GM03348 (cell line): ENCODE data around the gene HDHD5.
A peak's percentile ranks its signal among the peaks of the same experiment; 100 is the strongest.
"Not testable (repeated sequence)": the region's sequence is repeated elsewhere in the genome, so short reads cannot be mapped to it uniquely, and the experiment has no call there.

Experiments used
- DNase-seq: peaks from one replicate; pipeline ENCODE4 v3.0.0; 2012; ENCODE audit warnings: low spot score

The HDHD5 gene

DNA sequence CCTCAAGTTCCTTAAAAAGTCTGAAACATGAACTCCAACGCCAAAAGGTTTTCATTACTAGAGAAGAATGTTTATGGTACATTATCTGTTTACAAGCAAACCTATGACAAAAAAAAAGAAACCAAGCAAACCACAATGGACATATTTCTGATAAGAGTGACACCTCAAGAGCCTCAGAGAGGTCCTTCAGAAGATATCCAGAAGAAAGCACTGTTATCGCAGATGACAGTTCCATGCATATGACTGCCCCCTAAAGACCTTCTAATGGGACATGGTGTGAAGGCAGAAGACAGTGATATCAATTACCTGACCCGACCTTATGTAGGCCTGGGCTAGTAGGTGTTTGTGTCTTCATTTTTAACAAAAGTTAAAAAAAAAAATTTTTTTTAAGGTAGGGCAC is 3.1 kb downstream of the HDHD5 start:
- DNase-seq, result no peak

DNA sequence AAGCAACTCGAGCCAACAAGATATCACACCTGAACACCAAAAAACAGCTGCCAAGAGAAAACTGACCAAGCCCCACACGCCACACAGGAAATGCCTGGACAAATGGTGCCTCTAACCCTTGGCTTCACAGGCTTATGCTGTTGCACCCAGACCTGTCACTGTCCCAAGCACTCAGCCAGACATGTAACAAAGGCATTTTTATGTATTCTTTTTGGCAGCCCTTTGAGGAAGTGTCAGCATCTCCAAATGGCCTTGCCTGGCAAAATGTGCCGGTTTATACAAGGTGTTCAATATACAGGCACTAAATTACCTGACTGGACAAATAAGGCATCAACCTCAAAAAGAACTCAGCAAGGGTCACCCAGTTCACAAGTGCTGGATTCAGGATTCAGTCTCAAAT is 6.1 kb downstream of the HDHD5 start:
- no peak for DNase-seq

DNA sequence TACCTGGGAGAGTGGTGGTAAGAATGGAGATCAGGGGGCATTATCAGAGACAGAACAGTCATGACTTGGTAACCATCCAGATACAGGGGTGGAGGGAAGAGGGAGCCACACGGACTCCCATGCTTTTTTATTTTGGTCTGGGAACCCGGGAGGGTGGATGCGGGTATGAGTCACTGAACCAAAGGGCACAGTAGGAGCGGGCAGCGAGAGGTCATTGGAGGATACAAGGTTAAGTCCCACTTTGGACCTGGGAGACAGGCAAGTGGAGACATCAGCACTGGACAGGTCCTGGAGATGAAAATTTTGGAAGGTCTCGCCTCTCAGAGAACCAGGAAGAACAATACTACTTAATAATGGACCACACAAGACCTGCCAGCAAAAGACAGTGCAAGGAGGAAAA is 6.7 kb downstream of the HDHD5 start:
- no peak for DNase-seq

DNA sequence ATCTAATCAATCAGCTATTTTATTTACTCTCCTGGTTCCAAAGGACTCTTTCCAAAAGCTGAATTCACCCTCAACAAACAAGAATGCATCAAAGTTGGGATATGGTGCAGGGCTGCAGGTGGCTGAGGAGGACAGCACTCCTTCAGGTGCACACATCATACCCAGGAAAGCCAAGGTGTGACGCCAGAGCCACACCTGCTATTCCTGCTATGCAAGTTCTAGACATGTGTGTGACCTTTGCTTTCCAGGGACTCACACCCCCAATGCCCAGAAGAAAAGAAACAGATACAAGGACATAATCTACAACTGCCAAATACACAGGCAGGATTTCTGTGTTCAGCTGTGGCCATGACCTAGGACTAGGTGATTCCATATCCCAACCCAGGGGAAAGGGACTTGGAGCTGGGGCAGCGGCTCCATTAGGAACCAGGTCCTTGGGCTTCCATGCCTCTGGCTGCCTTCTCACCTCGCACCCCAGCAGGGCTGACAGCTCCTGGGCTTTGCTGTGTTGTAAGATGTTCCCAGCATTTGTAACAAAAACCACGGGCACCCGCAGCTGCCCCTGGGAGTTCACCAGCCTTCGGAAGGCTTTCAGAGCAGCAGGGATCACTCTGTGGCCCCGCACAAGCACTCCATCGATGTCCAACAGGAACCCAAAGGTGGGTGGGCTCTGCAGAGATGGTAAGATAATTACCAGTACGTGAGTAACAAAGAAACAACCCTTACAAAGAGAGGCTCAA is 9.8 kb downstream of the HDHD5 start:
- no peak for DNase-seq

DNA sequence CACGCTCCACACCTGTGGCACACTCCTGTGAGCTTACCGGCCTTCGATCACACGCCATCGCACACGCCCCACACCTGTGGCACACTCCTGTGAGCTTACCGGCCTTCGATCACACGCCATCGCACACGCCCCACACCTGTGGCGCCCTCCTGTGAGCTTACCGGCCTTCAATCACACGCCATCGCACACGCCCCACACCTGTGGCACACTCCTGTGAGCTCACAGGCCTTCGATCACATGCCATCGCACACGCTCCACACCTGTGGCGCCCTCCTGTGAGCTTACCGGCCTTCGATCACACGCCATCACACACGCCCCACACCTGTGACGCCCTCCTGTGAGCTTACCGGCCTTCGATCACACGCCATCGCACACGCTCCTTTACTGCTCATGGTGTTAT is 11.6 kb downstream of the HDHD5 start:
- DNase-seq, result not testable (repeated sequence)

DNA sequence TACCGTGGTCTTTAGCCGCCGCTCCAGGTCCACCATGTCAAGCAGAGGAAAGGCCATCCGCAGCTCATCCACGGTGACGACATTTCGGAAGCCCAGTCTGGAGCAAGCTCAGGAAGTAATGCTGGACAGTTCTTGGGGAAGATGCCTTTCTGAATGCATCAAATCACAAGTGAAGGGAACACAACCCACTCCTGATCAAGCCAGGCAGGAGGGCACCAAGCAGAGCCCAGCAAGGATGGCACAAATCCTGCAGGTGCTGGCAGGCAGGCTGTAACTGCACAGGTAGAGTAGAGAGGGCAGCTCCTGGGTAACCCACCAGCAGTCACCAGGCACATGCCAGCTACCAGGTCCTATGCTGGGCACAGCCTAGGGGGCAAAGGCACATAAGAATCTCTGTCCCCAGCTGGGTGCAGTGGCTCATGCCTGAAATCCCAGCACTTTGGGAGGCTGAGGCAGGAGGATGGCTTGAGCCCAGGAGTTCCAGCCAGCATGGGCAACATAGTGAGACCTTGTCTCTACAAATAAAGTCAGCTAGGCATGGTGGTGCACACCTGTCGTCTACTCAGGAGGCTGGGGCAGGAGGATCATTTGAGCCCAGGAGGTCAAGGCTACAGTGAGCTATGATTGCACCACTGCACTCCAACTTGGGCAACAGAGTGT is 13.9 kb downstream of the HDHD5 start:
- DNase-seq, result no peak

DNA sequence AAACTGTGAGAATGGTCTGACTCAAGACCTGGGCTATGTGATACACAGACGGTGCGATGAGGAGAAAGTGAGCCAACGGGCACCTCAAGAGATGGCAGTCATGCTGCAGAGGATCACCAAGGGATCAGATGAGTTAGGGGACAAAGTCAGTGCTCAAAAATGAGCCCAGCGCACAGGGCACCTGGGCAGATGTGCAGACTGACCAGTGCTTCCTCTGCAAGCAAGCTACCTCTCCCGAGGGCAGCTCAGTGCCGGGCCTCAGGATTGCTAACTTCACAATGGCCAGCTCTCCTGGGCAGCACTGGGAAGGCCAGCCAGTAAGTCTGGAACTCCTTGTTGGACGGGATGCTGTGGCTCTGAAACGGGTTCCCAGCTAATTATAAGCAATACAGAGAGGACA is 15.3 kb downstream of the HDHD5 start:
- DNase-seq, result no peak

DNA sequence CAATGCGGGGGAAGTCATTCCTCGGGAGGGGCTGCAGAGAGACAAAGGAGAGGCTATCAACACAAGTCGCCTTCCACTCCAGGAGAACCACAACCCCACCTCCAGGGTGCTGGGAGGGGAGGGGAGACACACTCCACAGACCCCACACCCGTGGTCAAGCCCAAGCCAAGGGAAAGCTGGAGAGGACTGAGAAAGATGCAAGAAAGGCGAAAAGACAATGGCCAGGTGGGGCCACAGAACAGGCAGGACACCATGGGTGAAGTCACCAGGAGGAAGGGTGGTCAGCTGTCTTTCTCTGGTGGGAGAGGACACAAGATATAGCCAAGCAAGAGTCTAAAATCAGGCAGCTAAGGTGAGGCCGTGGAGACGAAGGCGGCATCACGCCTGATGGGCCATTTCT is 16.0 kb downstream of the HDHD5 start:
- DNase-seq, result no peak

DNA sequence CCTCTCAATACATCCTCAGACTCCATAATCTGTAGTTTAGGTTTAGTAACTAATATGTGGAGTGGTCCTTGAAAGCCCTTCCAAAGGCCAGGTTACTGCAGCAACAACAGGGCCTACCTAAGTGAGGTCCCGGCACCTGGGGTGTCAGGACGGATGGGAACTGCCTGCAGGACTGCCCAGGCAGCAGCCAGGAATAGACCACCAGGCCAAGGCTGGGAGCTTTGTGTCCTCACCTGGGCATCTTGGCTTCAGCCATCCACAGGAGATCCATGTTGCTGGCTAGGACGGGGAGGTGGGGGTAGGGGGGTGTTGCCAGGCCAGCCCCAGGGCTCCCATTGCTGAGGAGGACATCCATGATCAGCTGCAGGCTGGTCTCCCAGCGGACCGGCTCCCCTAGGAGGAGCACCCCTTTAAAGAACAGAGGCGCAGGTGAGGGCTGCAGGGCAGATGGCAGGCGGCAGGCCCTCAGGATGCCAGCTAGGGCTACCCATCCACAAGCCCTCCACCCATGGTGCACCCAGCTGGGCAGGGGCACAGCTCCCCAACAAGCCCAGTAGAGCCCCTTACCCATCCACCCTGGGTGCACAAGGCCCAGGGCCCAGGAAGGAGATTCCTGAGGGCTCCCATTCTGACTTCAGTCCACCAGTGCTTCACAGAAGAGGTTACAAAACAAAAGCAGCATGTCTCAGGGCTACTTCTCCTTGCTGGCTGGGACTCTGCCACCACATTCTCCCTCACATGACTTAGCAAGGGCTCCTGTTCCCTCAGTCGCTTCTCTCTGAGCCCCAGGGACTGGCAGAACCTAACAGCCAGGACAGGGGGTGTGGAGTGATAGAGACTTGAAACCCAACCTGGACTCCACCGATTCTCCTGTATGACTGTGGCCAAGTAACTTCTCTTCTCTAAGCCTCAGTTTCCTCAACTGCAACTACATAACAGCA is 18.0 kb downstream of the HDHD5 start:
- DNase-seq, result no peak

DNA sequence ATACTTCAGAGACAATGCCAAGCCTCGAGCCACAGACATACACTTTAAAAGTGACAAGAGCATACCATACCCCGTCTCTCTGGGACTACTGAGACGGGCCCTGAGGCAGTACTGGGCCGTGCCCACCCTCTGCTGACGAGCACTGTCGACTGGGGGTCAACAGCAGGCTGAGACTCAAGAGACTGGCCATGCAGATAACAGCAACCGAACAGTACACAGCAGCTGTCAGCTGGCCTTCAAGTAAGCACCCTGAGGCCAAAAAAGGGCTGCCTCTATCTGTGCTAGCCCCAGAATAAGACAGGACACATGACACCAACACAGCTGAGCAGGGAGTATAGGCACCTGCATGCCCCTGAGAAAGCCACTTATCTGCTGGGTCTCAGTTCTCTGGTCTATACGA is 19.1 kb downstream of the HDHD5 start:
- no peak for DNase-seq

DNA sequence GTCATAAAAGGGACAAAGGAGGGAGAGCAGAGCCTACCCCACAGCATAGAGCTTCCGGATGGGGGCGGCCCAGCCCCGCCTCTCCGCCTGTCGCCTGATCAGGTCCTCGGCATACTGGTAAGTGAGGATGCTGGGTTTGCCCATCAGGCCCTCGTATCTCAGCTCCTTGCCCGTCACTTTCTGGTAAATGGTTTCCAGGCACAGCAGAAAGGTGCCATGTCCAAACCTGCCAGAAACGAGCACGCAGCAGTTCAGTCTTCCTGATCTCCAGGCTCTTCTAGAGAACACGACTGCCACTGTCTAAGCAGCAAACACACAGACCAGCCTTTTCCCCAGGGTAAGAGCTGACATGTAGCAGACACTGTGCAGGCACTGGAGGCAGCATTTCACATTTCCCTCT is 20.6 kb downstream of the HDHD5 start:
- no peak for DNase-seq

DNA sequence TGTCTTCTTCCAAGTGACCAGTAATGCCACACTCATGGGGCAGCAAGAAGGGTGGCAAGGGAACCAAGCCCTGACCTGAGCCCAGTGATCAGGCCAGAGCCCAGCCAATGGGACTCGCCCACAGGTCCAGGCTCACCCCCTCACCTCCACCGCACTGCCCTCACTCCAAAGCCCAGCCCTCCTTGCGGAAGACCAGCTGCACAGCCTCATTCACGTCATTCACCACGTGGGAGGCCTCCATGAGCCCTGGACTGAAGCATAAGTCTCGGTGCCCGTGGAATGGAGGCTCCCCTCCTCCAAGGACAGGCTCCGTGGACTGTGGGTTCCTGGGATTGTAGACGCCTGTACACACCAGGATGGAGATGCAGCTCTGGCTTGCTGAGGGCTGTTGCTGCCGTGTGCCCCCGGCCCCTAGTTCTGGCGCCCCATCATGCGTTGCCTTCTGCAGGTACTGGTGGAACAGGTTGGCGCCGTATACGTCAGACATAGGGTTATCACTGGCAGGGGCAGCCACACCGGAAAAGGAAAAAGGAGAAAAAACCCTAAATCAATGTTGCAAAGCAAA is 21.1 kb downstream of the HDHD5 start:
- DNase-seq, result no peak

DNA sequence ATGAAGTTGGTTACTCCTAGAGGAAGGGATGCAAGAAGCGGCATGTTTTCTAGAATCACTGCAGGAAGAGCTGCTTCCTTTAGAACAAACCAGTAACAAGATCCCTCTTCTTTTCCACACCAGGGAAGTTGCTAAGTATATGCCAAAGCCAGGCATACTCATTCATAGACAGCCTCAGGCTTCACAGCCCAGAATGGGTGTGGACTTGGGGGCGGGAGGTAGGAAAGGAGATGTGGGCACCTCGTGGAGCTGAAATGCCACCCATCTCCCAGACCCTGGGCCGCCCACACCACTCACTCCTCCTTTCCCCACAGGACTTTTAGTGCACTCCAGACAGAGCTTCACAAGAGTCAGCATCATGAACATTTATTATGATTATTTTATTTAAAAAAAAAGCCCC is 21.9 kb downstream of the HDHD5 start:
- no peak for DNase-seq

DNA sequence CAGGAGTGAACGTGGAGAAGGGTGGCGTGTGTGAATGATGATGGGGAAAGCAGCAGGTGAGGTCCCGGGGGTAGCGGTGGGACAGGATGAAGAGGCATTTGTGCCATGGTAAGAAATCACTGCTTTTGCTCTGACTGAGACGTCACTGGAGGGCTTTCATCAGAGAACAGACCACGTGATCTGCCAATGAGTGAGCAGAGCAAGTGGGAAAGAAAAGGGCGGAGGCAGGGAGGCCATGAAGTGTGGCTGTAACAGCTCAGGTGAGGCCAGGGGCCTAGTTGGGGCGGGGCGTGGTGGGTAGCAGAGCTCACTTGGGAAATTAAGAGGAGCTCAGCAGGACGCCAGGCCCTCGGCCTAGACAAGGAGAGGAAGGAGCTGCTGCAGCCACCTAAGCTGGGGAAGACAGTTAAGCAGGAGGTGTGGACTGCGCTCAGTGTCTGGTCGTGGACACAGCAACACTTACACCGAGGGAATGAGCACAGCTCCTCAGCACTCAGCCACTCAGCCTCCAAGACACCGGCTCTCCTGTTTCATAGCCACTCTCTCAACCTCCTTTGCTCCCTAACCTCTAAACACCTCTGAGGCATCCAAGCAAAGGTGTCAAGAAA is 23.8 kb downstream of the HDHD5 start:
- DNase-seq, result no peak

DNA sequence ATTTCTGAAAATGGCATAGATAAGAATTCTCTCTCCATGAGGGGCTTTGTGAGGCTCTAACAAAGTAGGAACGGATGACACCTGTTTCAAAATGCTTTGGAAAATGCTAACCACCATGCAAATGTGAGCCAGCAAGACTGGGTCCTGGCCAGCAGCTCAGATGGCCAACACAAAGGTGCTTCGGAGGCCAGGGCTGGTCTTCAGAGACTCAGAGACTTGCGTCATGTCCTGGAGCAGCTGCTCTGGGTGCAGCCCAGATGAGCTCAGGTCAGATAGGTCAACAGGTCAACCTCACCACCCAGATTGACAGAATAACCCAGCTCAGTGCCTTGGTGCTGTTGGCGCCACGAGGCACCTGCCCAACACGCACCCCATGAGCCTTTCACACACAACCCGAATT is 25.9 kb downstream of the HDHD5 start:
- DNase-seq, result no peak

DNA sequence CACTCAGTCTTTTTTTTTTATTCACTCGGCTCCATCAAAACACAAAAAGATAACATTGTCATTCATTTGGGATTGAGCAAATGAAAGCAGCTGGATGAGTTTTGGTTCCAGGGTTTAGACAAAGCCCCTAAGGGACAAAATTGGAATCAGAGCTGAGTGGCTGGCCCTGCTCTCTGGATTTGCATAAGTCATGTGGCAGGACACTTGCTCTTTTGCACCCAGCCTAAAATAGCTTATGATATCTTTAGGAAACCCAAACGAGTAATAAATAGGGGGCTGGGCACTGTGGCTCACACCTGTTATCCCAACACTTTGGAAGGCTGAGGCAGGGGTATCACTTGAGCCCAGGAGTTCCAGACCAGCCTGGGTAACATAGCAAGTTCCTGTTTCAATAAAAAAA is 27.0 kb downstream of the HDHD5 start:
- DNase-seq, result no peak

DNA sequence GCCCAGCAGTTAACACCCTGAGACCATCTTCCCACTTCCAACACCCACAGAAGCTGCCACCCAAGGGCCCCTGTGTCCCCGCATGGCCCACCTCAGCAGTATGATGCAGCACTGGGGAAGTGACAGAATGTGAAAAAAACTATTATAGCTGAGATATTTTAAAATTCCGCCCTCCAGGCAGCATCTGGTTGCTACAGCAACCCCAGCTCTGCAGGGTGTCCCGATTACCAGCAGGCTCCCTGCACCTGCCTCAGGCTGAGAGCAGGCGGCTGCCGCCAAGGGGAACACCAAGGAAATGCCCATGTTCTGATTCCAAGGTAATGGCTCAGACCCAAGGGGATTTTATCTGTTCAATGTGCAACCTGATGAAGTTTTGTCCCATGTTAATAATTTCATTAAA is 27.4 kb downstream of the HDHD5 start:
- DNase-seq, result no peak

DNA sequence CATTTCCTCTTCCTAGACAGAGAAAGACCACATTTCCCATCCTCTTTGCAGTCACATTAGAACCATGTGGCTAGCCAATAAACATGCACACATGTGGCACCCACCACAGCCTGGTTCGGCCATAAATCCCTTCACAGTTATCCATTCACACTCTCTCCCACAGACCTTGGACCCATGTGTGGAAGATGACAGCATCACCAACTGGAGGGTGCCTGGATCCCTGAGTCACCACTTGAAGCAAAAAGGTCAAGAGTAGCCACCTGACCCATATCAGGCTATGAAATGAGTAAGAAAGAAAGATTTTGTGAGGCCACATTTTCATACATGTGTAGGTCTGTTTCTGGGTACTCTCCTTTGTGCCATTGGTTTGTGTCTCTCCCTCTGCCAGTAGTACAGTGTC is 28.9 kb downstream of the HDHD5 start:
- no peak for DNase-seq

DNA sequence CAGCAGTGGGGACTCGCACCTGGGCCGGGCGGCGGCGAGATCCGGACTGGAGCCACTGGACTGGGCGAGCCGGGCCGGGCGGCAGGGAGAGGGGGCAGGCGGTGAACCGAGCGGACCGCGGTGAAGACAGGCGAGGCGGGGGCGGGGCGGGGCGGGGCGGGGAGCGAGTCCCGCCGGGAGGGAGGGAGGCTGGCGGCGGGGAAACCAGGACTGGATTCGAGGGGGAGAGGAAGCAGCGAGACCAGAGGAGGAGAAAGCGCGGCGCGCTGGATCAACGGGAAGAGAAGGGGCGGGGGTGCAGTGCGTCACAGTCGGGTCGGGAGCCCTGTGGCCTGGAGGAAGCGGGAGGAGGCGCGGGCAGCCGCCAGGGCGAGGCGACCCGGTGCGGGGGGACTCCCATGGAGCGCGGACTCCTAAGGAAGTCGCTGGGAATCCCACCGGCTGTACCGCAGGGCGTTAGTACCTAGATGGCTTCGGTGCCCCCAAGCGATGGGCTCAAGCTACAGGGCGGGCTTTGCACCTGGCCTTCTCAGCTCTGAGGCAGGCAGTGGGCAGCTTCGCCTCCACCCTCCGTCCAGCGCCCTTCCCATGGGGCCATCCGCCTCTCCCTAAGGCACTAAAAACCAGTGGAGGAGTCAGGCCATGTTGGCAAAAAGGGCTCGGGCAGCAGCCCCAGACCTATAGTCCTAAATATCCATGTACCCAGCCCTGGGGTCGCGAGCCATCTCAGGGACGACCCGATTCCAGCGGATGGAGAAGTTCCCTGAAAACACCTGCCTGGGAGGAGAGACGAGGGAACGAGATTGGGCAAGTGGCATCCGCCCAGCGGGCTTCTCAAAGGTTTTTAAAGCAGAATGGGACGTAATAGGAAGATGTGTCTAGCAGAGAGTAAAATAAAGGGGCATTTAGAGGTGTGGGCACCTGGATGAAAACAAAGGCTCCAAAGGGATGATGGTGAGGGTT is 37.6 kb downstream of the HDHD5 start, which contains the start of gene TMEM121B:
Gene TMEM121B (minus strand): TSS at position 128 of the 963 bp plus-strand sequence. CDS start 233 bp downstream, outside the sequence.
- peak; percentile 78 for DNase-seq

DNA sequence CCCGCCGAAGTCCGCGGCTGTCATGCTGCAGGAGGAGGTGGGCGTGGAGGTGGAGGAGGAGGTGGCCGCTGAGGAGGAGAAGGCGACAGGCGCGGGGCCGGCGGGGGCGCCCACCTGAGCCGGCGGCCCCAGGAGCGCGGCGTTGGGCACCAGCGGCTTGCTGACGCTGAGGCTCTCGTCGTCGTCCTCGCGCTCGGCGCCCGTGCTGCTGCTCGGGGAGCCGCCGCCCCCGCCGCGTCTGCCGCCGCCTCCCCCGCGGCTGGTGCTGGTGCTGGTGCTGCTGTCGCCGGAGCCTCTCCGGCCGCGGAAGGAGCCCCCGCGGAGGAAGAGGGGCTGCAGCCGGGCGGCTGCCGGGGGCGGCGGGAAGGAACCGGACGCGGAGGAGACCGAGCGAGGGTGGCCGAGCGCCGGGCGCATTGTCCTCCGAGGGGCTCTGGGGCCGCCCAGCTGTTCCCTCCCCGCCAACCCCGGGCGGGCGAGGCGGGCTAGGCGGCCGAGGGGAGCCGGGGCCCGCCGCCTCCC is 38.3 kb downstream of the HDHD5 start:
- peak; percentile 37 for DNase-seq

DNA sequence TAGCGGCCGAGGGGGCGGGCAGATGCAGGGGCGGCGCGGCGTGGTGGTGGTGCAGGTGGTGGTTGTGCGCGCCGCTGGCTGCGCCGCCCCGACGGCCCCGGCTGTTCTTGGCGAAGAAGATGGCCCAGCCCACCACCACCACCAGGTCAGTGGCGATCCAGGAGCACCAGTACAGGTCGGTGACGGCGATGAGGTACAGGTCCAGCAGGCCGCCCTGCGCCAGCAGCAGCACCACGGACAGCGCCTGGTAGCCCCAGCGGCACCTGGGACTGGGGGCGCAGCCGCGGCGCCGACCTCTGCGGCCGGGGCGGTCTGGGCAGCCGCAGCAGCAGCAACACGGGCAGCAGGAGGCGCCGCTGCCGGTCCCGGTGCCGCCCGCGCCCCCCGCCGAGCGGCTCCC is 38.8 kb downstream of the HDHD5 start:
- DNase-seq, result peak; percentile 72
